Measurements from ENCODE around the gene TMEM132C. TPM values are rescaled to one million over a fixed set of nuclear protein-coding genes. Genes with fewer than 3 reads are reported as not detected.

TMEM132C gene
- total and polyA plus RNA-seq, 4 donors = 0.05 to 0.08 (median 0.05) TPM; not detected in 1

- WGBS = 80% methylated on average over 20 of the region's 20 CpGs
Measured at GRCh38 chr12:128682548-128683275, 415.7 kb downstream of the TMEM132C start.

More at GRCh38 chr12:128682548-128683275, 415.7 kb downstream of the TMEM132C start:
- peaks cover 0 to 4% (median 1%) of the 10 kb centered on the region in 4 donors for H3K9me3 ChIP-seq (ENCODE audit: control insufficient read depth in 4 of 4, low read length in 3 of 4)
- TF ChIP-seq EGR1 (IDR thresholded peaks at IDR 0.05; ENCODE audit: low read depth in 2 of 2) = no peak
- no peak for TF ChIP-seq SP1 (IDR thresholded peaks at IDR 0.05)
- TF ChIP-seq JUND (IDR thresholded peaks at IDR 0.05) = no peak
- no peak for TF ChIP-seq YY1 (IDR thresholded peaks at IDR 0.05)
- no peak for TF ChIP-seq RXRA (IDR thresholded peaks at IDR 0.05)
- no peak for TF ChIP-seq TAF1 (conservative IDR thresholded peaks at IDR 0.05)
- TF ChIP-seq NR2F2 (IDR thresholded peaks at IDR 0.05) = no peak
- TF ChIP-seq HNF4G (IDR thresholded peaks at IDR 0.05) = no peak
- no peak for TF ChIP-seq HNF4A (conservative IDR thresholded peaks at IDR 0.05)
- no peak for TF ChIP-seq ATF3 (IDR thresholded peaks at IDR 0.05)
- TF ChIP-seq FOXA1 (IDR thresholded peaks at IDR 0.05) = no peak
- TF ChIP-seq CTCF (IDR thresholded peaks at IDR 0.05; ENCODE audit: low read depth, low read length, missing input control) = no peak
- no peak for TF ChIP-seq RAD21 (IDR thresholded peaks at IDR 0.05)
- no peak for TF ChIP-seq GABPA (IDR thresholded peaks at IDR 0.05 in 1 of 2, conservative IDR thresholded peaks at IDR 0.05 in 1 of 2)
- no peak for TF ChIP-seq FOXA2 (IDR thresholded peaks at IDR 0.05)
- no peak for TF ChIP-seq REST (IDR thresholded peaks at IDR 0.05)
- no peak for TF ChIP-seq MAX (IDR thresholded peaks at IDR 0.05)
- no peak overlapping the region for H3K9ac ChIP-seq (ENCODE audit: low read depth in 1 of 2, low read length in 2 of 2)
- H3K36me3 ChIP-seq (ENCODE audit: control insufficient read depth in 4 of 4, insufficient read depth in 3 of 4, low read depth in 1 of 4, low read length in 3 of 4) = no peaks in the 10 kb centered on the region
- DNase-seq (ENCODE audit: low spot score) = no peak
- no peak overlapping the region for H3K27ac ChIP-seq (ENCODE audit: low read depth in 1 of 2, low read length in 2 of 2)
- no peaks in the 10 kb centered on the region for H3K4me1 ChIP-seq (ENCODE audit: control insufficient read depth in 4 of 4, insufficient read depth in 4 of 4, low read length in 3 of 4)
- H3K27me3 ChIP-seq (ENCODE audit: control insufficient read depth in 4 of 4, insufficient read depth in 4 of 4, low read length in 3 of 4) = peaks cover 0 to 9% (median 0%) of the 10 kb centered on the region in 4 donors
- H3K4me3 ChIP-seq (ENCODE audit: low read depth in 1 of 3, low read length in 3 of 3) = no peak overlapping the region

All from liver (tissue), 9 donors.